ENCODE results near the gene CEP85. TPM values are rescaled to one million over a fixed set of nuclear protein-coding genes. Genes with fewer than 3 reads are reported as not detected.
A peak's percentile ranks its signal among the peaks of the same experiment; 100 is the strongest.

The CEP85 gene
- total RNA-seq, 1 experiment from 2014 or later, result 11.1 TPM

- ChIA-PET POLR2A (interaction anchor here (0.7 to 8.9 kb wide), 11 partner anchors 11 to 242 kb away, joined by 3 to 83 read pairs (median 5); partner anchors contain the start of genes CEP85, CNKSR1, DHDDS and HMGN2), CTCF (interaction anchor here (0.5 to 6.5 kb wide), 10 partner anchors 8 to 192 kb away, joined by 3 to 51 read pairs (median 6); partner anchors contain the start of gene ZNF593)
- peak overlapping the region; percentile 64 for H3K27ac Mint-ChIP-seq (ENCODE audit: low read depth, unreplicated experiment)
- H3K36me3 Mint-ChIP-seq (ENCODE audit: insufficient read depth, unreplicated experiment), result peaks cover 34% of the 10 kb centered on the region
- H3K9me3 Mint-ChIP-seq (ENCODE audit: unreplicated experiment), result no peaks in the 10 kb centered on the region
- H3K27me3 Mint-ChIP-seq (ENCODE audit: insufficient read depth, unreplicated experiment), result no peaks in the 10 kb centered on the region
- TF ChIP-seq CTCF (IDR thresholded peaks at IDR 0.05; ENCODE audit: unreplicated experiment), result no peak
- no peak for DNase-seq (ENCODE audit: unreplicated experiment)
- no peak overlapping the region for H3K4me3 Mint-ChIP-seq (ENCODE audit: unreplicated experiment)
- H3K4me1 Mint-ChIP-seq (ENCODE audit: insufficient read depth, unreplicated experiment), result peaks cover 69% of the 10 kb centered on the region
- intact Hi-C loops (cut with micrococcal nuclease), result loop anchor here (5.0 kb wide), 1 partner anchor 165 kb away; the partner anchor contains the start of gene PDIK1L
- no TSS peak for BruUV-seq (replicated peaks)
These were observed 43.3 kb downstream of the CEP85 start for GRCh38 chr1:26277261-26277661.

GRCh38 chr1:26277719-26278118 lies 43.7 kb downstream of the CEP85 start:
- H3K4me3 Mint-ChIP-seq (ENCODE audit: unreplicated experiment), result peak overlapping the region; percentile 89
- H3K4me1 Mint-ChIP-seq (ENCODE audit: insufficient read depth, unreplicated experiment), result peaks cover 69% of the 10 kb centered on the region
- POLR2A ChIA-PET, result interaction anchor here (0.7 to 8.9 kb wide), 11 partner anchors 11 to 243 kb away, joined by 3 to 83 read pairs (median 5); partner anchors contain the start of genes CEP85, CNKSR1, DHDDS and HMGN2
- H3K27ac Mint-ChIP-seq (ENCODE audit: low read depth, unreplicated experiment), result peak overlapping the region; percentile 89
- intact Hi-C loops (cut with micrococcal nuclease), result loop anchor here (2.0 to 5.0 kb wide), 2 partner anchors 29 to 165 kb away; partner anchors contain the start of genes PDIK1L and UBXN11
- DNase-seq (ENCODE audit: unreplicated experiment), result no peak
- BruUV-seq (replicated peaks), result no TSS peak
- no peaks in the 10 kb centered on the region for H3K9me3 Mint-ChIP-seq (ENCODE audit: unreplicated experiment)
- CTCF ChIA-PET, result interaction anchor here (0.9 to 6.5 kb wide), 8 partner anchors 44 to 192 kb away, joined by 3 to 51 read pairs (median 6); partner anchors contain the start of gene ZNF593
- H3K36me3 Mint-ChIP-seq (ENCODE audit: insufficient read depth, unreplicated experiment), result peaks cover 33% of the 10 kb centered on the region
- no peaks in the 10 kb centered on the region for H3K27me3 Mint-ChIP-seq (ENCODE audit: insufficient read depth, unreplicated experiment)
- no peak for TF ChIP-seq CTCF (IDR thresholded peaks at IDR 0.05; ENCODE audit: unreplicated experiment)

- Mint-ChIP-seq H3K27me3 (ENCODE audit: insufficient read depth, unreplicated experiment) (no peaks in the 10 kb centered on the region), H3K27ac (ENCODE audit: low read depth, unreplicated experiment) (peak overlapping the region; percentile 89), H3K4me1 (ENCODE audit: insufficient read depth, unreplicated experiment) (peaks cover 75% of the 10 kb centered on the region), H3K36me3 (ENCODE audit: insufficient read depth, unreplicated experiment) (peaks cover 32% of the 10 kb centered on the region), H3K4me3 (ENCODE audit: unreplicated experiment) (peak overlapping the region; percentile 89), H3K9me3 (ENCODE audit: unreplicated experiment) (no peaks in the 10 kb centered on the region)
- ChIA-PET POLR2A (interaction anchor here (0.7 to 8.9 kb wide), 10 partner anchors 10 to 243 kb away, joined by 3 to 83 read pairs (median 6); partner anchors contain the start of genes CEP85, DHDDS, HMGN2 and UBXN11), CTCF (interaction anchor here (0.6 to 6.5 kb wide), 8 partner anchors 44 to 191 kb away, joined by 3 to 51 read pairs (median 6); partner anchors contain the start of gene ZNF593)
- BruUV-seq (replicated peaks), result no TSS peak
- TF ChIP-seq CTCF (IDR thresholded peaks at IDR 0.05; ENCODE audit: unreplicated experiment), result no peak
- DNase-seq (ENCODE audit: unreplicated experiment), result peak; percentile 86
- intact Hi-C loops (cut with micrococcal nuclease), result loop anchor here (2.0 to 5.0 kb wide), 2 partner anchors 28 to 166 kb away; partner anchors contain the start of genes PDIK1L and UBXN11
These were observed 44.3 kb downstream of the CEP85 start for GRCh38 chr1:26278303-26278702.

- TF ChIP-seq CTCF (IDR thresholded peaks at IDR 0.05; ENCODE audit: unreplicated experiment), result no peak
- TSS peak; percentile 30 for BruUV-seq (replicated peaks)
- peak overlapping the region; percentile 89 for H3K27ac Mint-ChIP-seq (ENCODE audit: low read depth, unreplicated experiment)
- peaks cover 79% of the 10 kb centered on the region for H3K4me1 Mint-ChIP-seq (ENCODE audit: insufficient read depth, unreplicated experiment)
- intact Hi-C loops (cut with micrococcal nuclease), result loop anchor here (2.0 to 5.0 kb wide), 2 partner anchors 28 to 167 kb away; partner anchors contain the start of genes PDIK1L and UBXN11
- H3K4me3 Mint-ChIP-seq (ENCODE audit: unreplicated experiment), result peak overlapping the region; percentile 89
- DNase-seq (ENCODE audit: unreplicated experiment), result peak; percentile 81
- peaks cover 31% of the 10 kb centered on the region for H3K36me3 Mint-ChIP-seq (ENCODE audit: insufficient read depth, unreplicated experiment)
- CTCF ChIA-PET, result interaction anchor here (0.5 to 6.5 kb wide), 10 partner anchors 43 to 141 kb away, joined by 3 to 51 read pairs (median 4); partner anchors contain the start of gene CEP85
- H3K27me3 Mint-ChIP-seq (ENCODE audit: insufficient read depth, unreplicated experiment), result no peaks in the 10 kb centered on the region
- POLR2A ChIA-PET, result interaction anchor here (0.5 to 8.9 kb wide), 32 partner anchors 8 to 1979 kb away, joined by 3 to 83 read pairs (median 4); partner anchors contain the start of genes CEP85, CNKSR1, DHDDS and HMGN2
- no peaks in the 10 kb centered on the region for H3K9me3 Mint-ChIP-seq (ENCODE audit: unreplicated experiment)
These were observed 44.9 kb downstream of the CEP85 start for GRCh38 chr1:26278724-26279455.

Measured in MCF 10A (cell line).